SK-N-SH treated with all-trans-retinoic acid at 6 μM for 48 hours (cell line): ENCODE measurements around the gene UROS.

ENCODE experiments used
- ATAC-seq: fragments of 200-7000 bp; cut with Tn5 transposase; 3 replicates; pipeline ENCODE4 v1.9.1; 2020; ENCODE audit warnings: mild to moderate bottlenecking, moderate library complexity
- ARNTL ChIP-seq: fragments of 450-650 bp; formaldehyde crosslinking; IDR thresholded peaks from 2 replicates; pipeline ENCODE4 v1.5.0; 2020; ENCODE audit warnings: low read depth, mild to moderate bottlenecking, moderate library complexity, borderline replicate concordance
- BACH2 ChIP-seq: fragments of 250-450 bp; sonication (Bioruptor Pico); IDR thresholded peaks from 2 replicates; pipeline ENCODE4 v1.9.0; 2021; ENCODE audit warnings: mild to moderate bottlenecking, borderline replicate concordance
- CSDC2 ChIP-seq: fragments of 250-450 bp; sonication (Bioruptor Pico); IDR thresholded peaks from 2 replicates; pipeline ENCODE4 v1.5.0; 2020; ENCODE audit warnings: mild to moderate bottlenecking, moderate library complexity
- ESRRG ChIP-seq: fragments of 250-450 bp; sonication (Bioruptor Pico); IDR thresholded peaks from 2 replicates; pipeline ENCODE4 v1.6.1; 2021; ENCODE audit warnings: mild to moderate bottlenecking
- GLIS3 ChIP-seq: fragments of 250-450 bp; sonication (Bioruptor Pico); IDR thresholded peaks from 2 replicates; pipeline ENCODE4 v1.5.0; 2020; ENCODE audit warnings: mild to moderate bottlenecking, moderate library complexity
- ISL1 ChIP-seq: fragments of 250-450 bp; sonication (Bioruptor Pico); IDR thresholded peaks from 2 replicates; pipeline ENCODE4 v2.1.2; 2022; ENCODE audit warnings: mild to moderate bottlenecking, moderate library complexity
- OSR1 ChIP-seq: fragments of 250-450 bp; sonication (Bioruptor Pico); IDR thresholded peaks from 2 replicates; pipeline ENCODE4 v1.8.0; 2022; ENCODE audit warnings: moderate library complexity, mild to moderate bottlenecking, inconsistent platforms
- RARB ChIP-seq: fragments of 250-450 bp; sonication (Bioruptor Pico); IDR thresholded peaks from 2 replicates; pipeline ENCODE4 v1.8.0; 2021; ENCODE audit warnings: mild to moderate bottlenecking, moderate library complexity
- SNAI2 ChIP-seq: fragments of 250-450 bp; sonication (Bioruptor Pico); IDR thresholded peaks from 2 replicates; pipeline ENCODE4 v1.5.0; 2020; ENCODE audit warnings: mild to moderate bottlenecking, moderate library complexity
- ZC3H10 ChIP-seq: fragments of 250-450 bp; sonication (Bioruptor Pico); IDR thresholded peaks from 2 replicates; pipeline ENCODE4 v1.5.1; 2021; ENCODE audit warnings: mild to moderate bottlenecking, moderate library complexity
- ZFP3 ChIP-seq: fragments of 250-450 bp; sonication (Bioruptor Pico); IDR thresholded peaks from 2 replicates; pipeline ENCODE4 v1.5.0; 2020; ENCODE audit warnings: mild to moderate bottlenecking, moderate library complexity
- ZFP30 ChIP-seq: fragments of 450-650 bp; formaldehyde crosslinking; IDR thresholded peaks from 2 replicates; pipeline ENCODE4 v1.5.0; 2022; ENCODE audit warnings: mild to moderate bottlenecking, moderate library complexity
- ZNF565 ChIP-seq: fragments of 450-650 bp; formaldehyde crosslinking; conservative IDR thresholded peaks from 2 replicates; pipeline ENCODE4 v1.5.0; 2020; ENCODE audit warnings: low read depth, mild to moderate bottlenecking, moderate library complexity
- ZNF70 ChIP-seq: fragments of 450-650 bp; formaldehyde crosslinking; IDR thresholded peaks from 2 replicates; pipeline ENCODE4 v1.5.0; 2020; ENCODE audit warnings: mild to moderate bottlenecking, moderate library complexity
- TF ChIP-seq, protein P1 (sequence below): fragments of 250-450 bp; sonication (Bioruptor Pico); IDR thresholded peaks from 2 replicates; pipeline ENCODE4 v1.8.0; 2021; ENCODE audit warnings: low read depth, mild to moderate bottlenecking, moderate library complexity, borderline replicate concordance
- TF ChIP-seq, protein P2 (sequence below): fragments of 250-450 bp; sonication (Bioruptor Pico); IDR thresholded peaks from 2 replicates; pipeline ENCODE4 v1.5.1; 2020; ENCODE audit warnings: low read depth, mild to moderate bottlenecking, moderate library complexity
- TF ChIP-seq, protein P3 (sequence below): fragments of 250-450 bp; sonication (Bioruptor Pico); IDR thresholded peaks from 2 replicates; pipeline ENCODE4 v1.5.0; 2020; ENCODE audit warnings: mild to moderate bottlenecking, moderate library complexity
- TF ChIP-seq, protein P4 (sequence below): fragments of 250-450 bp; sonication (Bioruptor Pico); IDR thresholded peaks from 2 replicates; pipeline ENCODE4 v1.5.1; 2021; ENCODE audit warnings: mild to moderate bottlenecking, moderate library complexity
- TF ChIP-seq, protein P5 (sequence below): fragments of 250-450 bp; sonication (Bioruptor Pico); IDR thresholded peaks from 2 replicates; pipeline ENCODE4 v1.8.0; 2020; ENCODE audit warnings: mild to moderate bottlenecking, moderate library complexity, borderline replicate concordance

UROS gene

DNA sequence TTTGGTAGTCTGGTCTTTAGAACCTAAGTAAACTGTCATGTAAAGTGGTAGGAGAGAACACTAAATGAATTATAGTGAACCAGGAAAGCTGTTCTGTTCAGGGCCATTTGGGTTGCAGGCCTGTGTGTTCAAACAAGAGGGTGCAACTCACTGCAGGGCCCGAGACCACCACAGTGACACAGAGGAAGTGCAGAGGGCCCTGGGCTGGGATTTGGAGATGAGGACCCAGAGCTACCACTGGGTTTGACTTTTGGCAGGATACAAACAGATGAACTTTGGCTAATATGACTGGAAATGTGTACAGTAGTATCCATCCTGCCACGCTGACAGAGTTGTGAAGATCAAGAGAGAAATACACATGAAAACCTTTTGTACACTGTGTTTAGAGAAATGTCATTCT, 57.2 kb downstream of the UROS start (continued):
- TF ChIP-seq, protein P1, sequence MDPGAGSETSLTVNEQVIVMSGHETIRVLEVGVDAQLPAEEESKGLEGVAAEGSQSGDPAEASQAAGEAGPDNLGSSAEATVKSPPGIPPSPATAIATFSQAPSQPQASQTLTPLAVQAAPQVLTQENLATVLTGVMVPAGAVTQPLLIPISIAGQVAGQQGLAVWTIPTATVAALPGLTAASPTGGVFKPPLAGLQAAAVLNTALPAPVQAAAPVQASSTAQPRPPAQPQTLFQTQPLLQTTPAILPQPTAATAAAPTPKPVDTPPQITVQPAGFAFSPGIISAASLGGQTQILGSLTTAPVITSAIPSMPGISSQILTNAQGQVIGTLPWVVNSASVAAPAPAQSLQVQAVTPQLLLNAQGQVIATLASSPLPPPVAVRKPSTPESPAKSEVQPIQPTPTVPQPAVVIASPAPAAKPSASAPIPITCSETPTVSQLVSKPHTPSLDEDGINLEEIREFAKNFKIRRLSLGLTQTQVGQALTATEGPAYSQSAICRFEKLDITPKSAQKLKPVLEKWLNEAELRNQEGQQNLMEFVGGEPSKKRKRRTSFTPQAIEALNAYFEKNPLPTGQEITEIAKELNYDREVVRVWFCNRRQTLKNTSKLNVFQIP (CRISPR knock-in tag) = no peak
- no peak for TF ChIP-seq GLIS3 (CRISPR knock-in tag)
- no peak for TF ChIP-seq ZNF565 (CRISPR knock-in tag)
- no peak for TF ChIP-seq ZC3H10 (CRISPR knock-in tag)
- TF ChIP-seq, protein P2, sequence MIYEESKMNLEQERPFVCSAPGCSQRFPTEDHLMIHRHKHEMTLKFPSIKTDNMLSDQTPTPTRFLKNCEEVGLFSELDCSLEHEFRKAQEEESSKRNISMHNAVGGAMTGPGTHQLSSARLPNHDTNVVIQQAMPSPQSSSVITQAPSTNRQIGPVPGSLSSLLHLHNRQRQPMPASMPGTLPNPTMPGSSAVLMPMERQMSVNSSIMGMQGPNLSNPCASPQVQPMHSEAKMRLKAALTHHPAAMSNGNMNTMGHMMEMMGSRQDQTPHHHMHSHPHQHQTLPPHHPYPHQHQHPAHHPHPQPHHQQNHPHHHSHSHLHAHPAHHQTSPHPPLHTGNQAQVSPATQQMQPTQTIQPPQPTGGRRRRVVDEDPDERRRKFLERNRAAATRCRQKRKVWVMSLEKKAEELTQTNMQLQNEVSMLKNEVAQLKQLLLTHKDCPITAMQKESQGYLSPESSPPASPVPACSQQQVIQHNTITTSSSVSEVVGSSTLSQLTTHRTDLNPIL (CRISPR knock-in tag) = no peak
- TF ChIP-seq OSR1 (CRISPR knock-in tag) = no peak
- TF ChIP-seq ZFP30 (CRISPR knock-in tag) = no peak

DNA sequence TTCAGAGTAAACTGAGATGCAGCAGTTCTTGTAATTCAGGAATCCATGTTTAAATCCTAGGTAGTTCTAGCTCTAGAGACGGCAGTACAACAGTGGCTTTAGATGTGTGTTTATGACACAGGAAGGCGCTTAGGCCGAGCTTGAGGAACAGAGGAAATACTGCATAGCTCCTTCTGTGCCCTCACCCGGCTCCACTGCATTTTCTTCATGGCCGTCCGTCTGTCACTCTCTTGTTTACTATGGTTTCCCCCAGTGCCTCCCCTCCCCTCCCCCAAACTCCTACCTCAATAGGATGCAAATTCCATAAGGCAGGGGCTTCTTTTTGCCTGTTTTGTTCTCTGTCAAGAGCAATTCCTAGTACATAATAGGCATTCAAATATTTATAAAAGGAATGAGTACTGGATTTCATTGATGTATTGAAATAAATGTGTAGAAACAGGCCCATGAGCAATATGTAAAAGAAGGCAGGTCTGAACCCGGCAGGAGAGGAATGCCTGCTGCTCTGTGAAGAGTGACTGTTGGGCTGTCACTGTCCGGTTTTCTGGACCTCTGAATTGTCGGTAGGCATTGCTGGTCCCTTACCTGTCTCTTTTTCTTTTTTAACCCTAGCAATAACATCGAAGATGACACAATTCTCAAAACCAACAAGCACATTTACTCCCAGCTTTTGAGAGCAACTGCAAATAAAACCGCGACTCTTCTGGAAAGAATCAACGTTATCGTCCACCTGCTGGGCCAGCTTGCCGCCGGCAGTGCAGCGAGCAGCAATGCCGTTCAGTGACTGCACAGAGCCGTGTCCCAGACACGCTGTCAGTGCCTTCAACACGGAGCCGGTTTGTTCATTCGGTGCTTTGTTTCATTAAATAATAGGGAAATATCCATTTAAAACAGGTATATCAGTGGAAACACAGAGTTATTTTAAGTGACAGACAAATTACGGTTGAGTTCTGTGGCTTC, 60.1 kb downstream of the UROS start:
- no peak for ATAC-seq
- TF ChIP-seq, protein P3, sequence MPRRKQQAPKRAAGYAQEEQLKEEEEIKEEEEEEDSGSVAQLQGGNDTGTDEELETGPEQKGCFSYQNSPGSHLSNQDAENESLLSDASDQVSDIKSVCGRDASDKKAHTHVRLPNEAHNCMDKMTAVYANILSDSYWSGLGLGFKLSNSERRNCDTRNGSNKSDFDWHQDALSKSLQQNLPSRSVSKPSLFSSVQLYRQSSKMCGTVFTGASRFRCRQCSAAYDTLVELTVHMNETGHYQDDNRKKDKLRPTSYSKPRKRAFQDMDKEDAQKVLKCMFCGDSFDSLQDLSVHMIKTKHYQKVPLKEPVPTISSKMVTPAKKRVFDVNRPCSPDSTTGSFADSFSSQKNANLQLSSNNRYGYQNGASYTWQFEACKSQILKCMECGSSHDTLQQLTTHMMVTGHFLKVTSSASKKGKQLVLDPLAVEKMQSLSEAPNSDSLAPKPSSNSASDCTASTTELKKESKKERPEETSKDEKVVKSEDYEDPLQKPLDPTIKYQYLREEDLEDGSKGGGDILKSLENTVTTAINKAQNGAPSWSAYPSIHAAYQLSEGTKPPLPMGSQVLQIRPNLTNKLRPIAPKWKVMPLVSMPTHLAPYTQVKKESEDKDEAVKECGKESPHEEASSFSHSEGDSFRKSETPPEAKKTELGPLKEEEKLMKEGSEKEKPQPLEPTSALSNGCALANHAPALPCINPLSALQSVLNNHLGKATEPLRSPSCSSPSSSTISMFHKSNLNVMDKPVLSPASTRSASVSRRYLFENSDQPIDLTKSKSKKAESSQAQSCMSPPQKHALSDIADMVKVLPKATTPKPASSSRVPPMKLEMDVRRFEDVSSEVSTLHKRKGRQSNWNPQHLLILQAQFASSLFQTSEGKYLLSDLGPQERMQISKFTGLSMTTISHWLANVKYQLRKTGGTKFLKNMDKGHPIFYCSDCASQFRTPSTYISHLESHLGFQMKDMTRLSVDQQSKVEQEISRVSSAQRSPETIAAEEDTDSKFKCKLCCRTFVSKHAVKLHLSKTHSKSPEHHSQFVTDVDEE (CRISPR knock-in tag) = no peak
- TF ChIP-seq ISL1 (CRISPR knock-in tag) = no peak
- no peak for TF ChIP-seq ARNTL (CRISPR knock-in tag)
- TF ChIP-seq ZNF565 (CRISPR knock-in tag) = no peak
- no peak for TF ChIP-seq CSDC2 (CRISPR knock-in tag)
- TF ChIP-seq, protein P2 (CRISPR knock-in tag) = no peak
- TF ChIP-seq OSR1 (CRISPR knock-in tag) = no peak
- TF ChIP-seq BACH2 (CRISPR knock-in tag) = no peak
- TF ChIP-seq SNAI2 (CRISPR knock-in tag) = no peak
- TF ChIP-seq, protein P1 (CRISPR knock-in tag) = no peak
- no peak for TF ChIP-seq ESRRG (CRISPR knock-in tag)
- TF ChIP-seq ZNF70 = no peak
- TF ChIP-seq, protein P4, sequence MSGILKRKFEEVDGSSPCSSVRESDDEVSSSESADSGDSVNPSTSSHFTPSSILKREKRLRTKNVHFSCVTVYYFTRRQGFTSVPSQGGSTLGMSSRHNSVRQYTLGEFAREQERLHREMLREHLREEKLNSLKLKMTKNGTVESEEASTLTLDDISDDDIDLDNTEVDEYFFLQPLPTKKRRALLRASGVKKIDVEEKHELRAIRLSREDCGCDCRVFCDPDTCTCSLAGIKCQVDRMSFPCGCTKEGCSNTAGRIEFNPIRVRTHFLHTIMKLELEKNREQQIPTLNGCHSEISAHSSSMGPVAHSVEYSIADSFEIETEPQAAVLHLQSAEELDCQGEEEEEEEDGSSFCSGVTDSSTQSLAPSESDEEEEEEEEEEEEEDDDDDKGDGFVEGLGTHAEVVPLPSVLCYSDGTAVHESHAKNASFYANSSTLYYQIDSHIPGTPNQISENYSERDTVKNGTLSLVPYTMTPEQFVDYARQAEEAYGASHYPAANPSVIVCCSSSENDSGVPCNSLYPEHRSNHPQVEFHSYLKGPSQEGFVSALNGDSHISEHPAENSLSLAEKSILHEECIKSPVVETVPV (CRISPR knock-in tag) = no peak
- TF ChIP-seq RARB (CRISPR knock-in tag) = no peak
- TF ChIP-seq ZFP3 = no peak
- TF ChIP-seq, protein P5, sequence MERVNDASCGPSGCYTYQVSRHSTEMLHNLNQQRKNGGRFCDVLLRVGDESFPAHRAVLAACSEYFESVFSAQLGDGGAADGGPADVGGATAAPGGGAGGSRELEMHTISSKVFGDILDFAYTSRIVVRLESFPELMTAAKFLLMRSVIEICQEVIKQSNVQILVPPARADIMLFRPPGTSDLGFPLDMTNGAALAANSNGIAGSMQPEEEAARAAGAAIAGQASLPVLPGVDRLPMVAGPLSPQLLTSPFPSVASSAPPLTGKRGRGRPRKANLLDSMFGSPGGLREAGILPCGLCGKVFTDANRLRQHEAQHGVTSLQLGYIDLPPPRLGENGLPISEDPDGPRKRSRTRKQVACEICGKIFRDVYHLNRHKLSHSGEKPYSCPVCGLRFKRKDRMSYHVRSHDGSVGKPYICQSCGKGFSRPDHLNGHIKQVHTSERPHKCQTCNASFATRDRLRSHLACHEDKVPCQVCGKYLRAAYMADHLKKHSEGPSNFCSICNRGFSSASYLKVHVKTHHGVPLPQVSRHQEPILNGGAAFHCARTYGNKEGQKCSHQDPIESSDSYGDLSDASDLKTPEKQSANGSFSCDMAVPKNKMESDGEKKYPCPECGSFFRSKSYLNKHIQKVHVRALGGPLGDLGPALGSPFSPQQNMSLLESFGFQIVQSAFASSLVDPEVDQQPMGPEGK (CRISPR knock-in tag) = no peak
- no peak for TF ChIP-seq ZFP30 (CRISPR knock-in tag)
